Stimulated activated CD8-positive, alpha-beta memory T cell treated with anti-CD3 and anti-CD28 coated beads, Interleukin-12 subunit alpha, Interleukin-12 subunit beta, amount 100 ng/mL, for 1 hour (primary cell): ENCODE data around the gene KDM4C.

Experiments
- DNase-seq: peaks from one replicate; pipeline ENCODE4 v3.0.0-alpha.2; 2020; ENCODE audit warnings: low read depth

KDM4C gene

GRCh38 chr9:7045361-7045760 is 287.6 kb downstream of the KDM4C start:
- no peak for DNase-seq

- no peak for DNase-seq
Measured at GRCh38 chr9:7051711-7052110, 293.9 kb downstream of the KDM4C start.

- no peak for DNase-seq
Measured at GRCh38 chr9:7053903-7054302, 296.1 kb downstream of the KDM4C start.

- no peak for DNase-seq
Measured at GRCh38 chr9:7055171-7055903, 297.6 kb downstream of the KDM4C start.

- no peak for DNase-seq
Measured at GRCh38 chr9:7056254-7056653, 298.5 kb downstream of the KDM4C start.

GRCh38 chr9:7058473-7058872 is 300.7 kb downstream of the KDM4C start:
- no peak for DNase-seq

- no peak for DNase-seq
Measured at GRCh38 chr9:7067169-7067568, 309.4 kb downstream of the KDM4C start.

GRCh38 chr9:7071916-7072315 is 314.1 kb downstream of the KDM4C start:
- no peak for DNase-seq

- DNase-seq: no peak
Measured at GRCh38 chr9:7073706-7074105, 315.9 kb downstream of the KDM4C start.

- no peak for DNase-seq
Measured at GRCh38 chr9:7075154-7075553, 317.4 kb downstream of the KDM4C start.

GRCh38 chr9:7079051-7079450 is 321.3 kb downstream of the KDM4C start:
- no peak for DNase-seq

- no peak for DNase-seq
Measured at GRCh38 chr9:7081065-7081600, 323.4 kb downstream of the KDM4C start.

GRCh38 chr9:7083192-7083591 is 325.4 kb downstream of the KDM4C start:
- no peak for DNase-seq

GRCh38 chr9:7085357-7085756 is 327.6 kb downstream of the KDM4C start:
- no peak for DNase-seq

- DNase-seq: no peak
Measured at GRCh38 chr9:7086389-7086788, 328.6 kb downstream of the KDM4C start.

- DNase-seq: no peak
Measured at GRCh38 chr9:7088611-7089010, 330.8 kb downstream of the KDM4C start.

GRCh38 chr9:7089406-7090193 is 331.8 kb downstream of the KDM4C start:
- no peak for DNase-seq

- no peak for DNase-seq
Measured at GRCh38 chr9:7093040-7093439, 335.3 kb downstream of the KDM4C start.

GRCh38 chr9:7094052-7094451 is 336.3 kb downstream of the KDM4C start:
- DNase-seq: no peak

- DNase-seq: no peak
Measured at GRCh38 chr9:7094576-7094975, 336.8 kb downstream of the KDM4C start.

- DNase-seq: no peak
Measured at GRCh38 chr9:7095058-7095457, 337.3 kb downstream of the KDM4C start.

GRCh38 chr9:7097040-7097715 is 339.4 kb downstream of the KDM4C start:
- no peak for DNase-seq
